NK-92 (cell line): ENCODE results near the gene POU4F3.
"Not testable (repeated sequence)": the region's sequence is repeated elsewhere in the genome, so short reads cannot be mapped to it uniquely, and the experiment has no call there.

Experiments
- DNase-seq: peaks from one replicate; lab custom pipeline; 2025; ENCODE audit not compliant: unreplicated experiment; lab: John Stamatoyannopoulos, UW

POU4F3 gene

GRCh38 chr5:146338774-146339714 is at the start of gene POU4F3:
Gene POU4F3, plus strand, starts transcription at chr5:146338839. Its CDS starts 274 bp downstream, at chr5:146339113.
- no peak for DNase-seq

GRCh38 chr5:146290318-146290717 is 48.3 kb upstream of the POU4F3 start:
- DNase-seq, result no peak

- DNase-seq, result no peak
Measured at GRCh38 chr5:146291421-146292074, 47.1 kb upstream of the POU4F3 start.

- DNase-seq, result no peak
Measured at GRCh38 chr5:146296245-146296644, 42.4 kb upstream of the POU4F3 start.

GRCh38 chr5:146298920-146299319 is 39.7 kb upstream of the POU4F3 start:
- not testable (repeated sequence) for DNase-seq

- DNase-seq, result no peak
Measured at GRCh38 chr5:146301626-146302025, 37.0 kb upstream of the POU4F3 start.

- DNase-seq, result no peak
Measured at GRCh38 chr5:146302406-146302805, 36.2 kb upstream of the POU4F3 start.

GRCh38 chr5:146306838-146307237 is 31.8 kb upstream of the POU4F3 start:
- no peak for DNase-seq

- DNase-seq, result no peak
Measured at GRCh38 chr5:146307796-146308195, 30.8 kb upstream of the POU4F3 start.

- DNase-seq, result no peak
Measured at GRCh38 chr5:146310540-146310939, 28.1 kb upstream of the POU4F3 start.

GRCh38 chr5:146311278-146311677 is 27.4 kb upstream of the POU4F3 start:
- DNase-seq, result no peak

- DNase-seq, result no peak
Measured at GRCh38 chr5:146313027-146313426, 25.6 kb upstream of the POU4F3 start.

GRCh38 chr5:146321571-146321970 is 17.1 kb upstream of the POU4F3 start:
- DNase-seq, result no peak

GRCh38 chr5:146327257-146327870 is 11.3 kb upstream of the POU4F3 start:
- DNase-seq, result no peak

- no peak for DNase-seq
Measured at GRCh38 chr5:146327989-146328388, 10.7 kb upstream of the POU4F3 start.

- DNase-seq, result no peak
Measured at GRCh38 chr5:146329697-146330096, 8.9 kb upstream of the POU4F3 start.

- DNase-seq, result no peak
Measured at GRCh38 chr5:146331423-146331822, 7.2 kb upstream of the POU4F3 start.

- DNase-seq, result no peak
Measured at GRCh38 chr5:146334074-146334533, 4.5 kb upstream of the POU4F3 start.

GRCh38 chr5:146336197-146336596 is 2.4 kb upstream of the POU4F3 start:
- no peak for DNase-seq

GRCh38 chr5:146337264-146337904 is 1.3 kb upstream of the POU4F3 start:
- no peak for DNase-seq

- DNase-seq, result no peak
Measured at GRCh38 chr5:146337928-146338327, 711 bp upstream of the POU4F3 start.
